Astrocyte (in vitro differentiated cells and primary cell): Measurements from ENCODE around the gene ASB1. TPM values are rescaled to one million over a fixed set of nuclear protein-coding genes. Genes with fewer than 3 reads are reported as not detected.

Source experiments
- DNase-seq: peaks from one replicate; pipeline ENCODE4 v3.0.0-alpha.2; 2010; ENCODE audit warnings: low read depth
- FAIRE-seq: peaks from 2 replicates; lab custom pipeline; 2011; peaks lifted over from hg19 to GRCh38; lab: Jason Lieb, UNC
- H2AFZ ChIP-seq: 2 replicates; pipeline ENCODE4 v1.6.0; 2012; ENCODE audit warnings: low read depth, low read length, inconsistent platforms
- H3K27ac ChIP-seq: 2 replicates; pipeline ENCODE4 v1.5.1; 2011; ENCODE audit warnings: low read depth, low read length, inconsistent platforms
- H3K27me3 ChIP-seq: 2 replicates; pipeline ENCODE4 v1.6.0; 2011; ENCODE audit warnings: low read length, inconsistent platforms; ENCODE audit not compliant: insufficient read depth
- H3K36me3 ChIP-seq: 2 replicates; pipeline ENCODE4 v1.5.1; 2011; ENCODE audit warnings: low read length, inconsistent platforms; ENCODE audit not compliant: insufficient read depth
- H3K4me1 ChIP-seq: 2 replicates; pipeline ENCODE4 v1.5.1; 2011; ENCODE audit warnings: low read length, inconsistent platforms; ENCODE audit not compliant: insufficient read depth
- H3K4me2 ChIP-seq: 2 replicates; pipeline ENCODE4 v1.6.0; 2012; ENCODE audit warnings: low read length, inconsistent platforms
- H3K4me3 ChIP-seq: 2 replicates; pipeline ENCODE4 v1.5.1; 2011; ENCODE audit warnings: low read depth, mild to moderate bottlenecking, low read length, inconsistent platforms; ENCODE audit not compliant: insufficient read depth
- H3K79me2 ChIP-seq: 2 replicates; pipeline ENCODE4 v1.6.0; 2012; ENCODE audit warnings: mild to moderate bottlenecking, low read length, inconsistent platforms; ENCODE audit not compliant: insufficient read depth
- H3K9ac ChIP-seq: 2 replicates; pipeline ENCODE4 v1.6.0; 2012; ENCODE audit warnings: mild to moderate bottlenecking, low read length, inconsistent platforms
- H3K9me3 ChIP-seq: 2 replicates; pipeline ENCODE4 v1.5.1; 2012; ENCODE audit warnings: low read depth, mild to moderate bottlenecking, low read length, inconsistent platforms; ENCODE audit not compliant: insufficient read depth
- H4K20me1 ChIP-seq: 2 replicates; pipeline ENCODE4 v1.6.0; 2012; ENCODE audit warnings: low read length, inconsistent platforms; ENCODE audit not compliant: insufficient read depth
- H3K27ac Mint-ChIP-seq: one replicate; pipeline ENCODE4 v1.8.0; 2021; ENCODE audit warnings: mild to moderate bottlenecking, mixed read lengths; ENCODE audit not compliant: unreplicated experiment
- H3K27me3 Mint-ChIP-seq: one replicate; pipeline ENCODE4 v1.8.0; 2021; ENCODE audit warnings: low read depth, mixed read lengths; ENCODE audit not compliant: unreplicated experiment
- H3K36me3 Mint-ChIP-seq: one replicate; pipeline ENCODE4 v1.8.0; 2021; ENCODE audit warnings: low read depth, mixed read lengths; ENCODE audit not compliant: unreplicated experiment
- H3K4me1 Mint-ChIP-seq: one replicate; pipeline ENCODE4 v1.8.0; 2021; ENCODE audit warnings: low read depth, mixed read lengths; ENCODE audit not compliant: unreplicated experiment
- H3K4me3 Mint-ChIP-seq: one replicate; pipeline ENCODE4 v1.8.0; 2021; ENCODE audit warnings: mild to moderate bottlenecking, moderate library complexity, mixed read lengths; ENCODE audit not compliant: unreplicated experiment
- H3K9me3 Mint-ChIP-seq: one replicate; pipeline ENCODE4 v1.8.0; 2021; ENCODE audit warnings: mild to moderate bottlenecking, mixed read lengths; ENCODE audit not compliant: unreplicated experiment
- EZH2 ChIP-seq: IDR thresholded peaks from 2 replicates; pipeline ENCODE4 v1.6.1; 2012; ENCODE audit warnings: mild to moderate bottlenecking, low read length, inconsistent platforms; ENCODE audit not compliant: insufficient read depth
- total RNA-seq: library from RNA; stranded (reverse); gene quantifications from 2 replicates; pipeline ENCODE4 v1.2.1, GENCODE V29; 2021
- TF ChIP-seq, protein P1 (sequence below): IDR thresholded peaks from 2 replicates; pipeline ENCODE4 v1.5.1; 2011; ENCODE audit warnings: low read depth, mild to moderate bottlenecking, inconsistent platforms, low read length, moderate library complexity; ENCODE audit not compliant: insufficient read depth

Gene ASB1
- total RNA-seq, 1 donor from 2014 or later, result 30.6 TPM

DNA sequence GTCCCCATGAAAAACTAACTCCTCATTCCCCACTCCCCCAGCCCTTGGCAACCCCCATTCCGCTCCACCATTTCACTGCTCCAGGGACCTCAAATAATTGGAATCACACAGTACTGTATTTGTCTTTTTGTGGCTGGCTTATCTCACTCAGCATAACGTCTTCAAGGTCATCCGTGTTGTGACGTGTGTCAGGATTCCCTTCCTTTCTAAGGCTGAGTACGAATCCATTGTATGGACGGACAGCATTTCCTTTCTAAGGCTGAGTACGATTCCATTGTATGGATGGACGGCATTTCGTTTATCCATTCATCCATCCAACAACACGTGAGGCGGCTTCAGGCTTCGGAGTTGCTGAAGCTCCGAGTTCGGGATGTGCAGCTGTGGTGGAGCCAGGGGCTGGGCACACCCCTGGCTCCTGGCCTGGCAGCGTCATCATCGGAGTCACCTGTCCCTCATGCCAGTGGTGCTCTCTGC is 1.2 kb upstream of the ASB1 start:
- Histone ChIP-seq H3K9ac (peak overlapping the region; percentile 99), H3K4me3 (peak overlapping the region; percentile 81), H3K9me3 (peaks cover 5% of the 10 kb centered on the region), H2AFZ (peak overlapping the region; percentile 16), H4K20me1 (no peaks in the 10 kb centered on the region), H3K27ac (peak overlapping the region; percentile 96), H3K79me2 (peaks cover 35% of the 10 kb centered on the region), H3K4me1 (peaks cover 49% of the 10 kb centered on the region), H3K4me2 (peak overlapping the region; percentile 99), H3K36me3 (peaks cover 5% of the 10 kb centered on the region), H3K27me3 (no peaks in the 10 kb centered on the region)
- Mint-ChIP-seq H3K4me1 (peaks cover 23% of the 10 kb centered on the region), H3K27me3 (no peaks in the 10 kb centered on the region), H3K27ac (no peak overlapping the region), H3K36me3 (peaks cover 8% of the 10 kb centered on the region), H3K4me3 (peak overlapping the region; percentile 84), H3K9me3 (peaks cover 4% of the 10 kb centered on the region)
- FAIRE-seq (no peak), DNase-seq (no peak)
- TF ChIP-seq EZH2, result no peak
- TF ChIP-seq, protein P1, sequence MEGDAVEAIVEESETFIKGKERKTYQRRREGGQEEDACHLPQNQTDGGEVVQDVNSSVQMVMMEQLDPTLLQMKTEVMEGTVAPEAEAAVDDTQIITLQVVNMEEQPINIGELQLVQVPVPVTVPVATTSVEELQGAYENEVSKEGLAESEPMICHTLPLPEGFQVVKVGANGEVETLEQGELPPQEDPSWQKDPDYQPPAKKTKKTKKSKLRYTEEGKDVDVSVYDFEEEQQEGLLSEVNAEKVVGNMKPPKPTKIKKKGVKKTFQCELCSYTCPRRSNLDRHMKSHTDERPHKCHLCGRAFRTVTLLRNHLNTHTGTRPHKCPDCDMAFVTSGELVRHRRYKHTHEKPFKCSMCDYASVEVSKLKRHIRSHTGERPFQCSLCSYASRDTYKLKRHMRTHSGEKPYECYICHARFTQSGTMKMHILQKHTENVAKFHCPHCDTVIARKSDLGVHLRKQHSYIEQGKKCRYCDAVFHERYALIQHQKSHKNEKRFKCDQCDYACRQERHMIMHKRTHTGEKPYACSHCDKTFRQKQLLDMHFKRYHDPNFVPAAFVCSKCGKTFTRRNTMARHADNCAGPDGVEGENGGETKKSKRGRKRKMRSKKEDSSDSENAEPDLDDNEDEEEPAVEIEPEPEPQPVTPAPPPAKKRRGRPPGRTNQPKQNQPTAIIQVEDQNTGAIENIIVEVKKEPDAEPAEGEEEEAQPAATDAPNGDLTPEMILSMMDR, result no peak

DNA sequence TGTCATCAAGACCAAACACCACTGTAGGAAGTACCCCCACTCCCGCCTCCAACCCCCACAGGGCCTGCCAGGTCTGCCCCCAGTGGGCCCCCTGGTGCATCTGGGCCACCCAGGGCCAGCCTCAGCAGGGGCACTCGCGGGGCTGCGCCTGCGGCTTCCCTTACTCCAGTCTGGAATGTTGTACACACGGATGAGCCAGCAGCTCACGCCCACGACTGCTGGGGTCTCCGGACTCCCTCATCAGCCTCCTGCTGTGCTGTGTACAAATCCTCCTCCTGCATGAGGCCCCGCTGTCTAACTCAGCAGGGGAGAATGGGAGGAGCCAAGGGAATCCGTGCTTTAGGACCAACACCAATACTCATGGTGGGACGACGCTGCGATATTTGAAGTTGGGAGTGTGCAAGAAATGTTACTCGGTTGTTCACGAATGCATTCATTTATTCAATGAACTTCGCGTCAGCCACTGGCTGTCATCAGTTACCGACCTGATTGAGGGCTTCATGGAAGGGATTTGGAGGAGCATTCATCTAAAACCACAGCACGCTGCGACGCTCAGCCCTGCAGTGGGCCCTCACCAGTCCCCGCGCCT is 654 bp upstream of the ASB1 start:
- peaks cover 40% of the 10 kb centered on the region for H3K79me2 ChIP-seq
- no peak overlapping the region for H2AFZ ChIP-seq
- H3K9ac ChIP-seq, result peak overlapping the region; percentile 99
- Mint-ChIP-seq H3K9me3 (peaks cover 7% of the 10 kb centered on the region), H3K27ac (peak overlapping the region; percentile 70), H3K36me3 (peaks cover 12% of the 10 kb centered on the region), H3K4me3 (peak overlapping the region; percentile 84), H3K4me1 (peaks cover 18% of the 10 kb centered on the region), H3K27me3 (no peaks in the 10 kb centered on the region)
- TF ChIP-seq, protein P1, result no peak
- no peak for TF ChIP-seq EZH2
- DNase-seq (peak; percentile 88), FAIRE-seq (peak; percentile 5)
- H3K4me1 ChIP-seq, result peaks cover 49% of the 10 kb centered on the region
- H3K4me3 ChIP-seq, result peak overlapping the region; percentile 81
- H4K20me1 ChIP-seq, result no peaks in the 10 kb centered on the region
- peak overlapping the region; percentile 99 for H3K4me2 ChIP-seq
- peaks cover 10% of the 10 kb centered on the region for H3K9me3 ChIP-seq
- H3K36me3 ChIP-seq, result peaks cover 5% of the 10 kb centered on the region
- no peaks in the 10 kb centered on the region for H3K27me3 ChIP-seq
- H3K27ac ChIP-seq, result peak overlapping the region; percentile 96
